ENCODE measurements around the gene TLE1.

Gene TLE1

DNA sequence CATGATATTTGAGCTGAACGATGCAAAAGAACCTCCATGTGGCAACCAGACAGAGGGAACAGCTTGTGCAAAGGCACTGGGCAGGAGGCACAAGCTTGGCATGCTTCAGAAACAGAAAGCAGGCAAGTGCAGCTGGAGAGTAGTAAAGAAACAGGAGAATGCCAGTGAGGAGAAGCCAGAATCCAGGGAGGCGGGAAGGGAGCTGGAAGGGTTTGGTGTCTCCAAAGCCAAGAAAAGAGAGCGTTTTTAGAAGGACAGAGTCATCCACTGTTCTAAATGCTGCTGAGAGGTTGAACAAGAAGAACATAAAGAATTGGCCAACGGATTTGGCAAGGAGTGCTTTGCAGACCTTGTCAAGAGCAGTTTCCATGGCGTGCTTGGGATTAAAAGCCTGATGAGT, 124.7 kb downstream of the TLE1 start:
- ChIA-PET CTCF (no interaction called here), POLR2A (no interaction called here)
- Histone ChIP-seq H3K27ac (ENCODE audit: insufficient read depth in 1 of 2, low read depth in 1 of 2, low read length in 2 of 2, poor library complexity in 1 of 2, severe bottlenecking in 2 of 2) (no peak overlapping the region), H3K36me3 (ENCODE audit: control insufficient read depth in 4 of 4, insufficient read depth in 4 of 4, low read length in 3 of 4) (no peaks in the 10 kb centered on the region), H3K4me1 (ENCODE audit: control extremely low read depth in 1 of 4, control insufficient read depth in 4 of 4, insufficient read depth in 4 of 4, low read length in 3 of 4) (no peaks in the 10 kb centered on the region), H3K9me3 (ENCODE audit: control extremely low read depth in 1 of 5, control insufficient read depth in 4 of 5, insufficient read depth in 2 of 5, low read depth in 1 of 5, low read length in 4 of 5) (no peaks in the 10 kb centered on the region), H3K27me3 (replicated peaks in 2 of 5; ENCODE audit: control insufficient read depth in 4 of 5, insufficient read depth in 5 of 5, low read length in 4 of 5) (no peaks in the 10 kb centered on the region), H3K4me3 (ENCODE audit: control insufficient read depth in 1 of 7, extremely low read depth in 1 of 7, insufficient read depth in 4 of 7, low read depth in 2 of 7, low read length in 6 of 7) (no peak overlapping the region)
- WGBS (ENCODE audit: insufficient coverage), result 100% methylated on average over 5 of the region's 5 CpGs
- no peak for DNase-seq

DNA sequence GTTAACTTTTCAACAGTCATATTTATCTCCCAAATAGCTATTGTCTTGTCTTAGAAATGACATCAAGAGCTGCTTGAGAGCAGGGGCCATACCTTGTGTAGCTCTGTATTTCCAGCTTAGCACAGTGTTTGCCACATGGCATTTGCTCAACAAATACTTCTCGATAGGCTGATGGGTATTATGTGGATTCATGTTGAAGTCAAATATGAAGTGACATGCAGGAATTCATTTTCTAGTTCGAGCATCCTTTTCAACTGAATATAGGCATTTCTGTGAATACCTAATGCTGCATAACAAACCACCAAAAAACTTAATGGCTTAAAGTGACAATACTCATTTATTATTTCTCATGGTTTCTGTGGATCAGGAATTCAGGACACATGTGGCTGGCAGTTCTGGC, 125.6 kb downstream of the TLE1 start:
- ChIA-PET POLR2A (no interaction called here), CTCF (no interaction called here)
- Histone ChIP-seq H3K9me3 (ENCODE audit: control extremely low read depth in 1 of 5, control insufficient read depth in 4 of 5, insufficient read depth in 2 of 5, low read depth in 1 of 5, low read length in 4 of 5) (no peaks in the 10 kb centered on the region), H3K36me3 (ENCODE audit: control insufficient read depth in 4 of 4, insufficient read depth in 4 of 4, low read length in 3 of 4) (no peaks in the 10 kb centered on the region), H3K27ac (ENCODE audit: insufficient read depth in 1 of 2, low read depth in 1 of 2, low read length in 2 of 2, poor library complexity in 1 of 2, severe bottlenecking in 2 of 2) (no peak overlapping the region), H3K27me3 (replicated peaks in 2 of 5; ENCODE audit: control insufficient read depth in 4 of 5, insufficient read depth in 5 of 5, low read length in 4 of 5) (peaks cover 0 to 3% (median 0%) of the 10 kb centered on the region in 5 experiments), H3K4me1 (ENCODE audit: control extremely low read depth in 1 of 4, control insufficient read depth in 4 of 4, insufficient read depth in 4 of 4, low read length in 3 of 4) (no peaks in the 10 kb centered on the region), H3K4me3 (ENCODE audit: control insufficient read depth in 1 of 7, extremely low read depth in 1 of 7, insufficient read depth in 4 of 7, low read depth in 2 of 7, low read length in 6 of 7) (no peak overlapping the region)
- no CpG with 5 or more reads among the region's 2 CpGs for WGBS (ENCODE audit: insufficient coverage)
- no peak for DNase-seq

DNA sequence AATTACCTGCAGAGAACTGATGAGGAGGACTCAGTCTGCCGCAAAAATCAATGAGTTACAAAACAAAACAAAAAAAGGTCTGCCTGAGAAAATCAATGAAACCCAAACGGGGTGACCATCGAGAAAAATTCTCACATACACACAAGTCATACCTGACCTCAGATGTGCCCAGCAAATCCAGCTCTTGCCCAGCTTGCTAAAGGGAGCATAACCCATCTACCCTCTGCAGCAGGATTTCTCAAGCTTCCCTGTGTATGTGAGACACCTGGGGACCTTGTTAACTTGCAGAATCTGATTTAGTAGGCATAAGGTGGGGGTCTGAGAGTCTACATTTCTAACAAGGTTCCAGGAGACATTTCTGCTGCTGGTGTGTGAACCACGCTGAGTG, 126.3 kb downstream of the TLE1 start:
- H3K27me3 ChIP-seq (replicated peaks in 2 of 5; ENCODE audit: control insufficient read depth in 4 of 5, insufficient read depth in 5 of 5, low read length in 4 of 5), result peaks cover 0 to 5% (median 0%) of the 10 kb centered on the region in 5 experiments
- WGBS (ENCODE audit: insufficient coverage), result 95% methylated on average over 4 of the region's 4 CpGs
- H3K4me1 ChIP-seq (ENCODE audit: control extremely low read depth in 1 of 4, control insufficient read depth in 4 of 4, insufficient read depth in 4 of 4, low read length in 3 of 4), result no peaks in the 10 kb centered on the region
- no peak overlapping the region for H3K27ac ChIP-seq (ENCODE audit: insufficient read depth in 1 of 2, low read depth in 1 of 2, low read length in 2 of 2, poor library complexity in 1 of 2, severe bottlenecking in 2 of 2)
- no peak overlapping the region for H3K4me3 ChIP-seq (ENCODE audit: control insufficient read depth in 1 of 7, extremely low read depth in 1 of 7, insufficient read depth in 4 of 7, low read depth in 2 of 7, low read length in 6 of 7)
- ChIA-PET POLR2A (interaction anchor here (0.7 kb wide), 1 partner anchor 40 kb away, joined by 3 read pairs; no protein-coding TSS in a partner anchor), CTCF (no interaction called here)
- no peaks in the 10 kb centered on the region for H3K9me3 ChIP-seq (ENCODE audit: control extremely low read depth in 1 of 5, control insufficient read depth in 4 of 5, insufficient read depth in 2 of 5, low read depth in 1 of 5, low read length in 4 of 5)
- H3K36me3 ChIP-seq (ENCODE audit: control insufficient read depth in 4 of 4, insufficient read depth in 4 of 4, low read length in 3 of 4), result no peaks in the 10 kb centered on the region
- no peak for DNase-seq

DNA sequence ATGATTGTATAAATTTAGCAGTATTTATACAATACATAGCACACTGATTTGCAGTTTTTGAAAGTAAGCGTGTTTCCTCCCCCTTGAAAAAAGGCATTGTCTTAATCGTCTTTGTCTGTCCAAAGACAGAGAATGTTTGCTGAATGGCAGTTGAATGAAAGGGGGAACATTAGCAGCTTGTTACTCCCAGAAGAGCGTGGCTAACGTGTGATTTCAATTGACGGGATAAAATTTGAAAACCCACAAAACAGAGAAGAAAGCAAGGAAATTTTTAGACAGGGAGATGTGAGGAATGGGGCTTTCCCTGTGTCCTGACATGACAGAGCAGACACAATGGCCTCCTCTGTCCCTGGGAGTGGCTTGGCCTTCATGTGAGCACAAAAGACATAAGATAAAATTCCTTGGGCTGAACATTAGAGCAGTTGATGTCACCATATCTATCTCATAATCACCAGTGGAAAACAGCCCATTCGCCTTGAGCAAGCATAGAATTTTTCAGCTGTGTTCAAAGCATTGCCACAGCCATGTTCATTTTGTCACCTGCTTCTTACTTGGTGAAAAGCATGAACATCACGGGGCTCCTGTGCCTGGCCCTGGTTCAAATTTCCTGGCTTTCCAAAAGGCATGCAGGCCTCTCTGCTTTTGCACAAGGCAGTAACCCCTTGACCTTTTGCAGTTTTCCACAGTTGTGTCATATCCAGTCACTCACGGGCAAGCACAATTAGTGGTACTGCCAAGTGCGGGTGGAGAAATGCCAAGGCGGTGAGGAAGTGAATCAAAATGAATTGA, 126.9 kb downstream of the TLE1 start:
- H3K27me3 ChIP-seq (replicated peaks in 2 of 5; ENCODE audit: control insufficient read depth in 4 of 5, insufficient read depth in 5 of 5, low read length in 4 of 5), result peaks cover 0 to 5% (median 0%) of the 10 kb centered on the region in 5 experiments
- ChIA-PET CTCF (no interaction called here), POLR2A (no interaction called here)
- H3K4me1 ChIP-seq (ENCODE audit: control extremely low read depth in 1 of 4, control insufficient read depth in 4 of 4, insufficient read depth in 4 of 4, low read length in 3 of 4), result no peaks in the 10 kb centered on the region
- no peak overlapping the region for H3K4me3 ChIP-seq (ENCODE audit: control insufficient read depth in 1 of 7, extremely low read depth in 1 of 7, insufficient read depth in 4 of 7, low read depth in 2 of 7, low read length in 6 of 7)
- no peaks in the 10 kb centered on the region for H3K36me3 ChIP-seq (ENCODE audit: control insufficient read depth in 4 of 4, insufficient read depth in 4 of 4, low read length in 3 of 4)
- DNase-seq, result no peak
- no peaks in the 10 kb centered on the region for H3K9me3 ChIP-seq (ENCODE audit: control extremely low read depth in 1 of 5, control insufficient read depth in 4 of 5, insufficient read depth in 2 of 5, low read depth in 1 of 5, low read length in 4 of 5)
- 99% methylated on average over 8 of the region's 10 CpGs for WGBS (ENCODE audit: insufficient coverage)
- no peak overlapping the region for H3K27ac ChIP-seq (ENCODE audit: insufficient read depth in 1 of 2, low read depth in 1 of 2, low read length in 2 of 2, poor library complexity in 1 of 2, severe bottlenecking in 2 of 2)

DNA sequence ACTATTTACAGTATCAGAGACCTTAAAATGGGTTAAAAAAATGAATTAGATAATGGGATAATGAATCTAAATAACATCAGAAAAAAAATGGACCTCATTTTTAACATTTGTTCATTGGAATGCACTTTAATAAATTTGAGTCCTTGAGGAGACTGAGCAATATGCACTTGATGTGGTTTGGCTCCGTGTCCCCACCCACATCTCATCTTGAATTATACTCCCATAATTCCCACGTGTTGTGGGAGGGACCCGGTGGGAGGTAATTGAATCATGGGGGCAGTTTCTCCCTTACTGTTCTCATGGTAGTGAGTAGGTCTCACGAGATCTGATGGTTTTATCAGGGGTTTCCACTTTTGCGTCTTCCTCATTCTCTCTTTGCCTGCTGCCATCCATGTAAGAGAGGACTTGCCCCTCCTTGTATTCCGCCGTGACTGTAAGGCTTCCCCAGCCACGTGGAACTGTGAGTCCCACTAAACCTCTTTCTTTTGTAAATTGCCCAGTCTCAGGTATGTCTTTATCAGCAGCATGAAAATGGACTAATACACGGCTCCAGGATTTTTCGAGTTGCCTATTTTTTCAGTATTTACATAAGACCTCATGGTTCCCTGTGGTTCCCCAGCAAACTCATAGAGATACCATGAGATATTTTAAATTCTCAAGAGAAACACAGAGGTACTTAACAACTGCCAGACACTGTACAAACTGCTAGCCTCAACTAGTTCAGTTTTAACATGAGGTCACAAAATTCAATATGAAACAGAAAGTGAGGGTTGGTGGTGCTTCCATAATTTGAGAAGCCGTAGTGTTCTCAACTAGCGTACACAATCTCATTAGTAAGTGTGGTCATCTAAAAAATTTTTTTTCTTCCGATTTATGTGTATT, 128.3 kb downstream of the TLE1 start:
- Histone ChIP-seq H3K36me3 (ENCODE audit: control insufficient read depth in 4 of 4, insufficient read depth in 4 of 4, low read length in 3 of 4) (no peaks in the 10 kb centered on the region), H3K4me3 (ENCODE audit: control insufficient read depth in 1 of 7, extremely low read depth in 1 of 7, insufficient read depth in 4 of 7, low read depth in 2 of 7, low read length in 6 of 7) (no peak overlapping the region), H3K9me3 (ENCODE audit: control extremely low read depth in 1 of 5, control insufficient read depth in 4 of 5, insufficient read depth in 2 of 5, low read depth in 1 of 5, low read length in 4 of 5) (no peaks in the 10 kb centered on the region), H3K27me3 (replicated peaks in 2 of 5; ENCODE audit: control insufficient read depth in 4 of 5, insufficient read depth in 5 of 5, low read length in 4 of 5) (peaks cover 0 to 5% (median 0%) of the 10 kb centered on the region in 5 experiments), H3K27ac (ENCODE audit: insufficient read depth in 1 of 2, low read depth in 1 of 2, low read length in 2 of 2, poor library complexity in 1 of 2, severe bottlenecking in 2 of 2) (no peak overlapping the region), H3K4me1 (ENCODE audit: control extremely low read depth in 1 of 4, control insufficient read depth in 4 of 4, insufficient read depth in 4 of 4, low read length in 3 of 4) (no peaks in the 10 kb centered on the region)
- CTCF ChIA-PET, result no interaction called here
- DNase-seq, result no peak
- WGBS (ENCODE audit: insufficient coverage), result 93% methylated on average over 7 of the region's 13 CpGs
- POLR2A ChIA-PET, result no interaction called here

DNA sequence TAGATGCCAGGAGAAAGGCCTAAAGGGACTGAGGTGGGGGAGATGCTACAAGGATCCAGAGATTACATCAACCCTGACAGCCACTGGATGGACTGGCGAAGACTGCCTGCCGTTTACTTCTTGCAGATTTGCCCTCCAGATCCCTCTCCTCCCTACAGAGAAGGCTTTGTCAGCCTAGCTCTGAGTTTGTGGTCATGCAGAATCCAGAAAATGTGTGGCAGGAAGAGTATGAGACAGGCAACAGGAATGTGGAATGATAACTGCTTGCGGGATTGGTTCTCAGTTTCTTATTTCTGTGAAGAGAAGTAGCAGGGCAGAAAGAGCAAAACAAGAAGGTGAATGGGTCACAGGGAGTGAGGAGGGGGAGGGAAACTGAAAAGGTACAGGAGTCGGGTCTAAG, 129.6 kb downstream of the TLE1 start:
- POLR2A ChIA-PET, result no interaction called here
- DNase-seq, result no peak

DNA sequence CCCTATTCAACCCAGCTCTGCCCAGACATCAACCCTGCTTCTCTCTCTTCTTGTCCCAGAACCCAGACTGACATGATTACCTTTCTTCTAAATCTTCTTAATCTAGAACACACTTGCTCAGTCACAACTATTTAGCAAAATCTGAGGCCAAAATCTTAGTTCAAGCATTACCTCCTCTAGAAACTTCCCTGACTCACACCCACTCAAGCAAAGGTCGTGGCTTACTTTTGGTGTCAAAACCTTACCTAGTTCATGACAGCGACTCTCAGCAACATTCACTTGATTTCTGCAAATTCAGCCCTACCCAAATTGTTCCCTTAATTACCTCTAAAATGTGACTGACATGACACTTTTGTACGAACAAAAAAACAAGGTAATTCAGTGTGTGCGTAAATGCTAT, 130.2 kb downstream of the TLE1 start:
- Histone ChIP-seq H3K27ac (ENCODE audit: insufficient read depth in 1 of 2, low read depth in 1 of 2, low read length in 2 of 2, poor library complexity in 1 of 2, severe bottlenecking in 2 of 2) (no peak overlapping the region), H3K9me3 (ENCODE audit: control extremely low read depth in 1 of 5, control insufficient read depth in 4 of 5, insufficient read depth in 2 of 5, low read depth in 1 of 5, low read length in 4 of 5) (no peaks in the 10 kb centered on the region), H3K36me3 (ENCODE audit: control insufficient read depth in 4 of 4, insufficient read depth in 4 of 4, low read length in 3 of 4) (no peaks in the 10 kb centered on the region), H3K4me3 (ENCODE audit: control insufficient read depth in 1 of 7, extremely low read depth in 1 of 7, insufficient read depth in 4 of 7, low read depth in 2 of 7, low read length in 6 of 7) (no peak overlapping the region), H3K27me3 (replicated peaks in 2 of 5; ENCODE audit: control insufficient read depth in 4 of 5, insufficient read depth in 5 of 5, low read length in 4 of 5) (peaks cover 0 to 5% (median 0%) of the 10 kb centered on the region in 5 experiments), H3K4me1 (ENCODE audit: control extremely low read depth in 1 of 4, control insufficient read depth in 4 of 4, insufficient read depth in 4 of 4, low read length in 3 of 4) (no peaks in the 10 kb centered on the region)
- no peak for DNase-seq
- POLR2A ChIA-PET, result no interaction called here
- CTCF ChIA-PET, result no interaction called here
- 100% methylated on average over 2 of the region's 4 CpGs for WGBS (ENCODE audit: insufficient coverage)

More for the DNA sequence above, 129.6 kb downstream of the TLE1 start:
- CTCF ChIA-PET, result no interaction called here
- no peak overlapping the region for H3K4me3 ChIP-seq (ENCODE audit: control insufficient read depth in 1 of 7, extremely low read depth in 1 of 7, insufficient read depth in 4 of 7, low read depth in 2 of 7, low read length in 6 of 7)
- H3K27ac ChIP-seq (ENCODE audit: insufficient read depth in 1 of 2, low read depth in 1 of 2, low read length in 2 of 2, poor library complexity in 1 of 2, severe bottlenecking in 2 of 2), result no peak overlapping the region
- no peaks in the 10 kb centered on the region for H3K9me3 ChIP-seq (ENCODE audit: control extremely low read depth in 1 of 5, control insufficient read depth in 4 of 5, insufficient read depth in 2 of 5, low read depth in 1 of 5, low read length in 4 of 5)
- 72% methylated on average over 4 of the region's 4 CpGs for WGBS (ENCODE audit: insufficient coverage)
- no peaks in the 10 kb centered on the region for H3K36me3 ChIP-seq (ENCODE audit: control insufficient read depth in 4 of 4, insufficient read depth in 4 of 4, low read length in 3 of 4)
- H3K4me1 ChIP-seq (ENCODE audit: control extremely low read depth in 1 of 4, control insufficient read depth in 4 of 4, insufficient read depth in 4 of 4, low read length in 3 of 4), result no peaks in the 10 kb centered on the region
- peaks cover 0 to 5% (median 0%) of the 10 kb centered on the region in 5 experiments for H3K27me3 ChIP-seq (replicated peaks in 2 of 5; ENCODE audit: control insufficient read depth in 4 of 5, insufficient read depth in 5 of 5, low read length in 4 of 5)

Measured in common myeloid progenitor, CD34-positive (primary cell).